HL-60 (cell line): ENCODE data around the gene SPINK8.
A peak's percentile ranks its signal among the peaks of the same experiment; 100 is the strongest.
"Not testable (repeated sequence)": the region's sequence is repeated elsewhere in the genome, so short reads cannot be mapped to it uniquely, and the experiment has no call there.

ENCODE experiments used
- DNase-seq, 2 experiments: peaks; one replicate each; pipeline ENCODE4 v3.0.0-alpha.2; 2010 to 2020; ENCODE audit warnings: low read depth in 1 of 2, low spot score in 1 of 2
- H3K27ac ChIP-seq: fragments of 250-450 bp; sonication (Bioruptor Pico); replicated peaks from 2 replicates; pipeline ENCODE4 v1.5.1; 2020; ENCODE audit warnings: mild to moderate bottlenecking, moderate library complexity
- H3K27me3 ChIP-seq: fragments of 250-450 bp; sonication (Bioruptor Pico); 2 replicates; pipeline ENCODE4 v1.5.1; 2021; ENCODE audit warnings: mild to moderate bottlenecking, moderate library complexity; ENCODE audit not compliant: insufficient read depth, poor library complexity, severe bottlenecking
- H3K4me3 ChIP-seq: replicated peaks from 2 replicates; pipeline ENCODE4 v1.5.1; 2011; ENCODE audit warnings: mild to moderate bottlenecking, control low read depth, low read length; ENCODE audit not compliant: insufficient read depth
- GABPA ChIP-seq: IDR thresholded peaks from 2 replicates; pipeline ENCODE4 v1.6.1; 2012; ENCODE audit warnings: low read depth
- POLR2AphosphoS5 ChIP-seq: IDR thresholded peaks from 2 replicates; pipeline ENCODE4 v1.6.1; 2012; ENCODE audit warnings: low read depth
- REST ChIP-seq: IDR thresholded peaks from 2 replicates; pipeline ENCODE4 v1.6.1; 2012; ENCODE audit warnings: low read depth; ENCODE audit not compliant: insufficient replicate concordance
- SPI1 ChIP-seq: IDR thresholded peaks from 2 replicates; pipeline ENCODE4 v1.6.1; 2012; ENCODE audit warnings: low read depth, mild to moderate bottlenecking, borderline replicate concordance
- TF ChIP-seq, protein P1 (sequence below): IDR thresholded peaks from one replicate; pipeline ENCODE4 v1.5.1; 2011; ENCODE audit warnings: low read length, control low read depth, inconsistent platforms; ENCODE audit not compliant: insufficient read depth

SPINK8 gene

GRCh38 chr3:48273594-48274211 lies 59.8 kb downstream of the SPINK8 start:
- Histone ChIP-seq H3K27ac (no peak overlapping the region), H3K27me3 (no peaks in the 10 kb centered on the region), H3K4me3 (no peak overlapping the region)
- no peak for TF ChIP-seq POLR2AphosphoS5
- no peak for TF ChIP-seq SPI1
- TF ChIP-seq GABPA = no peak
- no peak for TF ChIP-seq REST
- TF ChIP-seq, protein P1, sequence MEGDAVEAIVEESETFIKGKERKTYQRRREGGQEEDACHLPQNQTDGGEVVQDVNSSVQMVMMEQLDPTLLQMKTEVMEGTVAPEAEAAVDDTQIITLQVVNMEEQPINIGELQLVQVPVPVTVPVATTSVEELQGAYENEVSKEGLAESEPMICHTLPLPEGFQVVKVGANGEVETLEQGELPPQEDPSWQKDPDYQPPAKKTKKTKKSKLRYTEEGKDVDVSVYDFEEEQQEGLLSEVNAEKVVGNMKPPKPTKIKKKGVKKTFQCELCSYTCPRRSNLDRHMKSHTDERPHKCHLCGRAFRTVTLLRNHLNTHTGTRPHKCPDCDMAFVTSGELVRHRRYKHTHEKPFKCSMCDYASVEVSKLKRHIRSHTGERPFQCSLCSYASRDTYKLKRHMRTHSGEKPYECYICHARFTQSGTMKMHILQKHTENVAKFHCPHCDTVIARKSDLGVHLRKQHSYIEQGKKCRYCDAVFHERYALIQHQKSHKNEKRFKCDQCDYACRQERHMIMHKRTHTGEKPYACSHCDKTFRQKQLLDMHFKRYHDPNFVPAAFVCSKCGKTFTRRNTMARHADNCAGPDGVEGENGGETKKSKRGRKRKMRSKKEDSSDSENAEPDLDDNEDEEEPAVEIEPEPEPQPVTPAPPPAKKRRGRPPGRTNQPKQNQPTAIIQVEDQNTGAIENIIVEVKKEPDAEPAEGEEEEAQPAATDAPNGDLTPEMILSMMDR = peak; percentile 60
- DNase-seq = peak; percentile 35 to 61

DNA sequence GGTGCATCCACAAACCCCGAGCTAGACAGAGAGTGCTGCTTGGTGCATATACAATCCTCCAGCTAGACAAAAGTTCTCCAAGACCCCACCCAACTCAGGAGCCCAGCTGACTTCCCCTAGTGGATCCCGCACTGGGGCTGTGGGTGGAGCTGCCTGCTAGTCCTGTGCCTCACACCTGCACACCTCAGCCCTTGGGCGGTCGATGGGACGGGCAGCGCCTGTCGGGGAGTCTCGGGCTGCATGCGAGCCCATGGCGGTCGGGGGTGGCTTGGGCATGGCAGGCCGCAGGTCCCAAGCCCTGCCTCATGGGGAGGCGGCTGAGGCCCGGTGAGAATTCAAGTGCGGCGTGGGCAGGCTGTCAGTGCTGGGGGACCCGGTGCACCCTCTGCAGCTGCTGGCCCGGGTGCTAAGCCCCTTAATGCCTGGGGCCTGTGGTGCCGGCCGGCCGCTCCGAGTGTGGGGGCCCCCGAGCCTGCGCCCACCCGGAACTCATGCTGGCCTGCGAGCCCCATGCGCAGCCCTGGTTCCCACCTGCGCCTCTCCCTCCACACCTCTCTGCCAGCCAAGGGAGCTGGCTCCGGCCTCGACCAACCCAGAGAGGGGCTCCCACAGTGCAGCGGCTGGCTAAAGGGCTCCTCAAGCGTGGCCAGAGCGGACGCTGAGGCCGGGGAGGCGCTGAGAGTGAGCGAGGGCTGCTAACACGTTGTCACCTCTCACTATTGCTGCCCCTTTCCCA lies 61.5 kb downstream of the SPINK8 start:
- no peak overlapping the region for H3K4me3 ChIP-seq
- TF ChIP-seq SPI1 (no peak), POLR2AphosphoS5 (no peak), GABPA (no peak), REST (no peak)
- TF ChIP-seq, protein P1 = no peak
- no peak overlapping the region for H3K27ac ChIP-seq
- H3K27me3 ChIP-seq = no peaks in the 10 kb centered on the region
- DNase-seq = no peak

GRCh38 chr3:48271223-48271622 lies 62.2 kb downstream of the SPINK8 start:
- H3K27ac ChIP-seq, H3K4me3 ChIP-seq: not testable (repeated sequence)

GRCh38 chr3:48270306-48270705 lies 63.2 kb downstream of the SPINK8 start:
- H3K27ac ChIP-seq = no peak overlapping the region
- TF ChIP-seq SPI1 (no peak), GABPA (no peak), POLR2AphosphoS5 (no peak), REST (no peak)
- TF ChIP-seq, protein P1 = no peak
- no peaks in the 10 kb centered on the region for H3K27me3 ChIP-seq
- H3K4me3 ChIP-seq = no peak overlapping the region
- DNase-seq = no peak

More at GRCh38 chr3:48271223-48271622, 62.2 kb downstream of the SPINK8 start:
- H3K27me3 ChIP-seq, DNase-seq: not testable (repeated sequence)
